NCI-H510A treated with DMSO at 0.1 percent for 48 hours (cell line): Measurements from ENCODE around the gene GNS.

ENCODE experiments used
- DNase-seq: peaks from one replicate; lab custom pipeline; 2025; lab: John Stamatoyannopoulos, UW

GNS gene

DNA sequence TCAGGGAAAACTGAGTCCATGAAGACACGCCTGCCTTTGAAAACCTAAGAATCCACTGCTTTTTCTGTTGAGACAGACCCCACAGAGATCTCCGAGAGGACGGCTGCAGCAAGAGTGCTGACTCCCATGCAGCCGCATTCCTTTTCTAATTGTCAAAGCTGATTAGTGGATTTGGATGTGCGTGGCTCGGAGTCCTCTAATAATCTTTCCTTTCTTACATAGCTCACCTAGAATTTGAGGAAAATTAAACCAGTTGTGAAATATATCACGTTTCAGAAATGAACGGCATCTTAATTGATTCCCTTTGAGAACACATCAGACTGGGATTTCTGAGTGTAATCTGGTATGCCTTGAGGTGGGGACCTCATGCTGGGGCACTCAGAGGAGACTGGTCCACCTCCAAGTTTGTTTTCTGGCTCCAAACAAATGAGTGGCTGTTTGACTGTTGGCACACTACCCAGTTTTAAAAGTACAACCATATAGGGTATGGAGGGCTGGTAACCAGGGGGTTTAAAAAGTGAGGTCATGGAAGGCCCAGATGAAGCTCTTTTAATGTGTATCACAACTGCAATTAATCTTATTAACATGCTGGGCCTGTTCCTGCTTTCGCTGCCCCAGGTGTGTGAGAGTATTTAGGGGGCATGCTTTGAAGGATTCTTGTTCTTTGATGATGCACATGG lies 85.6 kb downstream of the GNS start:
- DNase-seq = peak; percentile 35

- peak; percentile 93 for DNase-seq
These were observed 86.2 kb downstream of the GNS start for GRCh38 chr12:64672925-64673409.

GRCh38 chr12:64671681-64672080 lies 87.5 kb downstream of the GNS start:
- DNase-seq = no peak

DNA sequence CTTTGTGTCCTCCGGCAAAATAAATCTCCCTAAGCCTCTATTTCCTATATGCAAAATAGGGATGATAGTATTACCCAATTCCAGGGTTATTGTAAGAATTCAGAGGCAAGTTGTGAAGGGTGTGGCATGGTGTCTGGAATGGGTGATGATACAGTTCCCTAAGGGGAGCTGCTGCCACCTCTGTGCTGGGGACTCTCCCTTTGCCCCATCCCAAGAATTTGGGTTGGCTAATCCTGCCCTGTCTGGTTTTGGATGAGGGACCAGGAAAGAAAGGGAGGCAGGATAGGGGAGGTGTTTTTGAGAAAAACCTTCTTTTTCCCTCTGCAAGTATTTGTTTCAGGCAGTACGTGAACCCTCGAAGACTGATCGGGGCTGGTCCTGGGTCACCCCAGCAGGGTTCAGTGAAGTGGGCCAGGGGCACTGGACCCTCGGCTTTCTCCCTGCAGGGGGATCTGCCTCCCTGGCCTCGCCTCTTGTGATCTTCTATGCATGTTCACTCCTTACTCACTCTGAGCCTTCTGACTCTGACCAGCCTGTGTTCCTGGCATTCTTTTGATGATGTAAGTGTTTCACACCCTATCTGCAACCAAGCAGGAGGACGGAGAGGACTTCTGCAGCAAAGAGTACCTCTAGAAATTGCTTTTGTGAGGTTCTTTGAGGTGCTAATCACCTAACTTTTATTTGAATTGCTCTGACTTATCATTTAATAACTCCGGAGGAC lies 88.1 kb downstream of the GNS start:
- no peak for DNase-seq

DNA sequence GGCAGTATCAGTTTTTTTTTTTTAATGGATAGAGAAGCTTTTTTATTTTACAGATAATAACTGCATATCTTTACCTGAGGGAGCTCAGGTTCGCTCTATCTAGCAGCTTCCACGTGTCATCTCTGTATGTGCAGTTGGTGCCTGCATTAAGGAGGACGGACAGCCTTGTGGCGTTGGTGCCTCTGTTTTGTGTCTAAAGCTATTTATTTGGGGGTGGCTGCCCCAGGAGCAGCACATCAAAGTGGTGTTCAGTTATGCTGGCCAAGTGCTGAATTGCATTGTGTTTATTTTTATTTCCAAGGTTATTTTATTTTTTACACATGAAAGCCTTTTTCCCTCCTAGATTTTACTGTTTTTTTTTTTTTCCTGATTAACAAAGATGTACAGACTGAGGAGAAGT lies 89.2 kb downstream of the GNS start:
- no peak for DNase-seq

DNA sequence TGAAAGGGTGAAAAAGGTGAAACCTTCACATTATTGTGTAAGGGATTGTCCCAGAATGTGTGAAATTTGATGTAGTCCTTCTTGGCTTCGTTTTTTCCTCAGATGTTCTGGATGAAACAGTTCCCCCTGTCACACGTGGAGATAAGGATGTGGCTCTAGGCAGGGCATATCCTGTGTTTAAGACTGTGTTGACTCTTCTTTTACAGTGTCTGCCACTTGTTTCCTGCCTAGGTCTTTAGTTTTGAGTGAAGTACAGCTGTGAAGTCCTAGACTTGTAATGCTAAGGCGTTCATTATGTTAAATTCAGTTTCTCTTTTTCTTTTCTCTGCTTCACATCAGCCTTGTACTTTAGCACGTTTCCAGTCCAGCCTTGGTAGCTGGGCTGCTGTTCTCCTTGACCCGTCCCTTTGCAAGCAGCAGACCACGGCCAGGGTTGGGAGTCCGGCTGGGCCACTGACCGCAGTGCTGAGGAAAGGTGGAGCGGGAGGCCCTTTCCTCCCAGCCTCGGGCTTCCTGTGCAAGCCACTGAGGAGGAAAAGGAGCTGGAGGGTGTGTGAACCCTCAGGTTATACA lies 89.8 kb downstream of the GNS start:
- peak; percentile 83 for DNase-seq

DNA sequence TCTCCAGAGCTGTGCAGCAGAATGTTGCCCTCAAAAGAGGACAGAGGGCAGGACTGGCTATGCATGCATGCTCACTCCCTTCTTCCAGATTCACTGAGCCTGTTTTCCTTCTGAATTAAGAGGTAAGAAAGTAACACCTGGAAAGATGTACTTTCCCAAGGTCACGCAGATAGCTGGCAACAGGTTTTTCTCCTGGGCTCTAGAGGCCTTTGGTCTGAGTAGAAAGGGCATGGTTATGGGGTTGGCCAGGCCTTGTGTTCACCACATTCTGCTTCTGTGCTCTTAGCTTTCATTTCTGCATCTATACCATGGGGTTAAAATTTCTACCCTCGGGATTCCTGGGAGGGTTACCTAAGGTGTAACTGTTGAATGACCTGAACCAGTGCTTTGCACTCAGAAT lies 91.4 kb downstream of the GNS start:
- no peak for DNase-seq

GRCh38 chr12:64666054-64666914 lies 92.9 kb downstream of the GNS start:
- no peak for DNase-seq

DNA sequence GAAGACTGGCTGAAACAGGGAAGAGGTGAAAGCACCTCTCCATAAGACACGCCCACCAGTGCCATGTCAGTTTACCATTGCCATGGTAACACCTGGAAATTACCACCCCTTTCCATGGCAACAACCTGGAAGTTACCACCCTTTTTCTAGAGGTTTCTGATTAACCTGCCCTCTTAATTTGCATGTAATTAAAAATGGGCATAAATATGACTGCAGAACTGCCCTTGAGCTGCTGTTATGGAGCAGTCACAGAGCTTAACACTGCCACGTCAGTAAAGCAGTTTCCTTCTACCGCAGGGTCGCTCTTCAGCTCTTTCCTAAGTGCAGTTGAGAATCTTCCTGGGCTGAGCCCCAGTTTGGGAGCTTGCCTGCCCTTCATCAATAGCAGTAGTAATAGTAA lies 93.7 kb downstream of the GNS start:
- DNase-seq = peak; percentile 18
